ENCODE measurements around the gene KRTAP3-3. TPM values are rescaled to one million over a fixed set of nuclear protein-coding genes. Genes with fewer than 3 reads are reported as not detected.

Gene KRTAP3-3
- total and polyA plus RNA-seq, 2 of the 8 experiments (the other 6 are each of a cell fraction or from before 2014, with no cell fraction given): not detected

DNA sequence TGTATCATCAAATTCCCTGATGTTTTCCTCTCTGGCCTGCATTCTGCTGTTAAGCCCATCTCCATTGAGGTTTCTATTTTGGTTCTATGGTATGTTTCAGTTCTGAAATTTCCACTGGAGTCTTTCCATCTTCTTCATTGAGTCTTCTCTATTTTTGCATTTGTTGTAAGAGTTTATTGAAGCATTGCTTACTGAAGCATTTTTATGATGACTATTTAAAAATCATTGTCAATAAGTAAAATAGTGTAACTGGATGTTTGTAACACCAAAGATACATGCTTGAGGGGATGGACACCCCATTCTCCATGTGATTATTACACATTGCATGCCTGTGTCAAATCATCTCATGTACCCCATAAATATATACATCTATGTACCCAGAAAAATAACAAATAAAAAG is 18.4 kb downstream of the KRTAP3-3 start (continued):
- TF ChIP-seq, protein P1, sequence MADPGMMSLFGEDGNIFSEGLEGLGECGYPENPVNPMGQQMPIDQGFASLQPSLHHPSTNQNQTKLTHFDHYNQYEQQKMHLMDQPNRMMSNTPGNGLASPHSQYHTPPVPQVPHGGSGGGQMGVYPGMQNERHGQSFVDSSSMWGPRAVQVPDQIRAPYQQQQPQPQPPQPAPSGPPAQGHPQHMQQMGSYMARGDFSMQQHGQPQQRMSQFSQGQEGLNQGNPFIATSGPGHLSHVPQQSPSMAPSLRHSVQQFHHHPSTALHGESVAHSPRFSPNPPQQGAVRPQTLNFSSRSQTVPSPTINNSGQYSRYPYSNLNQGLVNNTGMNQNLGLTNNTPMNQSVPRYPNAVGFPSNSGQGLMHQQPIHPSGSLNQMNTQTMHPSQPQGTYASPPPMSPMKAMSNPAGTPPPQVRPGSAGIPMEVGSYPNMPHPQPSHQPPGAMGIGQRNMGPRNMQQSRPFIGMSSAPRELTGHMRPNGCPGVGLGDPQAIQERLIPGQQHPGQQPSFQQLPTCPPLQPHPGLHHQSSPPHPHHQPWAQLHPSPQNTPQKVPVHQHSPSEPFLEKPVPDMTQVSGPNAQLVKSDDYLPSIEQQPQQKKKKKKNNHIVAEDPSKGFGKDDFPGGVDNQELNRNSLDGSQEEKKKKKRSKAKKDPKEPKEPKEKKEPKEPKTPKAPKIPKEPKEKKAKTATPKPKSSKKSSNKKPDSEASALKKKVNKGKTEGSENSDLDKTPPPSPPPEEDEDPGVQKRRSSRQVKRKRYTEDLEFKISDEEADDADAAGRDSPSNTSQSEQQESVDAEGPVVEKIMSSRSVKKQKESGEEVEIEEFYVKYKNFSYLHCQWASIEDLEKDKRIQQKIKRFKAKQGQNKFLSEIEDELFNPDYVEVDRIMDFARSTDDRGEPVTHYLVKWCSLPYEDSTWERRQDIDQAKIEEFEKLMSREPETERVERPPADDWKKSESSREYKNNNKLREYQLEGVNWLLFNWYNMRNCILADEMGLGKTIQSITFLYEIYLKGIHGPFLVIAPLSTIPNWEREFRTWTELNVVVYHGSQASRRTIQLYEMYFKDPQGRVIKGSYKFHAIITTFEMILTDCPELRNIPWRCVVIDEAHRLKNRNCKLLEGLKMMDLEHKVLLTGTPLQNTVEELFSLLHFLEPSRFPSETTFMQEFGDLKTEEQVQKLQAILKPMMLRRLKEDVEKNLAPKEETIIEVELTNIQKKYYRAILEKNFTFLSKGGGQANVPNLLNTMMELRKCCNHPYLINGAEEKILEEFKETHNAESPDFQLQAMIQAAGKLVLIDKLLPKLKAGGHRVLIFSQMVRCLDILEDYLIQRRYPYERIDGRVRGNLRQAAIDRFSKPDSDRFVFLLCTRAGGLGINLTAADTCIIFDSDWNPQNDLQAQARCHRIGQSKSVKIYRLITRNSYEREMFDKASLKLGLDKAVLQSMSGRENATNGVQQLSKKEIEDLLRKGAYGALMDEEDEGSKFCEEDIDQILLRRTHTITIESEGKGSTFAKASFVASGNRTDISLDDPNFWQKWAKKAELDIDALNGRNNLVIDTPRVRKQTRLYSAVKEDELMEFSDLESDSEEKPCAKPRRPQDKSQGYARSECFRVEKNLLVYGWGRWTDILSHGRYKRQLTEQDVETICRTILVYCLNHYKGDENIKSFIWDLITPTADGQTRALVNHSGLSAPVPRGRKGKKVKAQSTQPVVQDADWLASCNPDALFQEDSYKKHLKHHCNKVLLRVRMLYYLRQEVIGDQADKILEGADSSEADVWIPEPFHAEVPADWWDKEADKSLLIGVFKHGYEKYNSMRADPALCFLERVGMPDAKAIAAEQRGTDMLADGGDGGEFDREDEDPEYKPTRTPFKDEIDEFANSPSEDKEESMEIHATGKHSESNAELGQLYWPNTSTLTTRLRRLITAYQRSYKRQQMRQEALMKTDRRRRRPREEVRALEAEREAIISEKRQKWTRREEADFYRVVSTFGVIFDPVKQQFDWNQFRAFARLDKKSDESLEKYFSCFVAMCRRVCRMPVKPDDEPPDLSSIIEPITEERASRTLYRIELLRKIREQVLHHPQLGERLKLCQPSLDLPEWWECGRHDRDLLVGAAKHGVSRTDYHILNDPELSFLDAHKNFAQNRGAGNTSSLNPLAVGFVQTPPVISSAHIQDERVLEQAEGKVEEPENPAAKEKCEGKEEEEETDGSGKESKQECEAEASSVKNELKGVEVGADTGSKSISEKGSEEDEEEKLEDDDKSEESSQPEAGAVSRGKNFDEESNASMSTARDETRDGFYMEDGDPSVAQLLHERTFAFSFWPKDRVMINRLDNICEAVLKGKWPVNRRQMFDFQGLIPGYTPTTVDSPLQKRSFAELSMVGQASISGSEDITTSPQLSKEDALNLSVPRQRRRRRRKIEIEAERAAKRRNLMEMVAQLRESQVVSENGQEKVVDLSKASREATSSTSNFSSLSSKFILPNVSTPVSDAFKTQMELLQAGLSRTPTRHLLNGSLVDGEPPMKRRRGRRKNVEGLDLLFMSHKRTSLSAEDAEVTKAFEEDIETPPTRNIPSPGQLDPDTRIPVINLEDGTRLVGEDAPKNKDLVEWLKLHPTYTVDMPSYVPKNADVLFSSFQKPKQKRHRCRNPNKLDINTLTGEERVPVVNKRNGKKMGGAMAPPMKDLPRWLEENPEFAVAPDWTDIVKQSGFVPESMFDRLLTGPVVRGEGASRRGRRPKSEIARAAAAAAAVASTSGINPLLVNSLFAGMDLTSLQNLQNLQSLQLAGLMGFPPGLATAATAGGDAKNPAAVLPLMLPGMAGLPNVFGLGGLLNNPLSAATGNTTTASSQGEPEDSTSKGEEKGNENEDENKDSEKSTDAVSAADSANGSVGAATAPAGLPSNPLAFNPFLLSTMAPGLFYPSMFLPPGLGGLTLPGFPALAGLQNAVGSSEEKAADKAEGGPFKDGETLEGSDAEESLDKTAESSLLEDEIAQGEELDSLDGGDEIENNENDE (IDR thresholded peaks at IDR 0.05; ENCODE audit: insufficient replicate concordance, low read length): no peak
- TF ChIP-seq JUND (IDR thresholded peaks at IDR 0.05; ENCODE audit: low read length) (no peak), CBX8 (IDR thresholded peaks at IDR 0.05; ENCODE audit: borderline replicate concordance, low read depth, low read length) (no peak)
